ENCODE results near the gene TENM3. TPM values are rescaled to one million over a fixed set of nuclear protein-coding genes. Genes with fewer than 3 reads are reported as not detected.
A peak's percentile ranks its signal among the peaks of the same experiment; 100 is the strongest.

TENM3 gene
- total RNA-seq, 1 donor from 2014 or later = 11.0 TPM

- intact Hi-C loops (cut with DNase I) = no loop called here
- H3K9me3 ChIP-seq = no peaks in the 10 kb centered on the region
- H3K27me3 ChIP-seq = no peaks in the 10 kb centered on the region
- no peak for DNase-seq (ENCODE audit: extremely low spot score in 2 of 2)
- TF ChIP-seq POLR2A (IDR thresholded peaks at IDR 0.05) (no peak), POLR2AphosphoS5 (IDR thresholded peaks at IDR 0.05; ENCODE audit: insufficient read depth in 1 of 2, low read depth in 1 of 2) (no peak), CTCF (IDR thresholded peaks at IDR 0.05) (no peak)
- no peak overlapping the region for H3K4me3 ChIP-seq
- H3K36me3 ChIP-seq = no peaks in the 10 kb centered on the region
- no peaks in the 10 kb centered on the region for H3K4me1 ChIP-seq
- H3K27ac ChIP-seq = no peak overlapping the region
Observed at GRCh38 chr4:182694551-182694950, 451.3 kb downstream of the TENM3 start.

- no peaks in the 10 kb centered on the region for H3K9me3 ChIP-seq
- intact Hi-C loops (cut with DNase I) = no loop called here
- H3K27ac ChIP-seq = no peak overlapping the region
- H3K4me3 ChIP-seq = no peak overlapping the region
- TF ChIP-seq CTCF (IDR thresholded peaks at IDR 0.05) (no peak), POLR2A (IDR thresholded peaks at IDR 0.05) (no peak), POLR2AphosphoS5 (IDR thresholded peaks at IDR 0.05; ENCODE audit: insufficient read depth in 1 of 2, low read depth in 1 of 2) (no peak)
- H3K36me3 ChIP-seq = no peaks in the 10 kb centered on the region
- H3K4me1 ChIP-seq = no peaks in the 10 kb centered on the region
- no peaks in the 10 kb centered on the region for H3K27me3 ChIP-seq
- no peak for DNase-seq (ENCODE audit: extremely low spot score in 2 of 2)
Observed at GRCh38 chr4:182695009-182695408, 451.8 kb downstream of the TENM3 start.

- H3K4me3 ChIP-seq = no peak overlapping the region
- DNase-seq (ENCODE audit: extremely low spot score in 2 of 2) = no peak
- H3K27me3 ChIP-seq = no peaks in the 10 kb centered on the region
- no peak overlapping the region for H3K27ac ChIP-seq
- H3K36me3 ChIP-seq = no peaks in the 10 kb centered on the region
- intact Hi-C loops (cut with DNase I) = no loop called here
- no peaks in the 10 kb centered on the region for H3K4me1 ChIP-seq
- TF ChIP-seq CTCF (IDR thresholded peaks at IDR 0.05) (no peak), POLR2AphosphoS5 (IDR thresholded peaks at IDR 0.05; ENCODE audit: insufficient read depth in 1 of 2, low read depth in 1 of 2) (no peak), POLR2A (IDR thresholded peaks at IDR 0.05) (no peak)
- H3K9me3 ChIP-seq = no peaks in the 10 kb centered on the region
Observed at GRCh38 chr4:182695842-182696241, 452.6 kb downstream of the TENM3 start.

GRCh38 chr4:182697094-182697493, 453.9 kb downstream of the TENM3 start:
- H3K4me3 ChIP-seq = no peak overlapping the region
- H3K27me3 ChIP-seq = no peaks in the 10 kb centered on the region
- intact Hi-C loops (cut with DNase I) = no loop called here
- H3K9me3 ChIP-seq = no peaks in the 10 kb centered on the region
- H3K27ac ChIP-seq = peak overlapping the region; percentile 33
- no peaks in the 10 kb centered on the region for H3K4me1 ChIP-seq
- H3K36me3 ChIP-seq = no peaks in the 10 kb centered on the region
- TF ChIP-seq POLR2AphosphoS5 (IDR thresholded peaks at IDR 0.05; ENCODE audit: insufficient read depth in 1 of 2, low read depth in 1 of 2) (no peak), CTCF (IDR thresholded peaks at IDR 0.05) (no peak), POLR2A (IDR thresholded peaks at IDR 0.05) (no peak)
- no peak for DNase-seq (ENCODE audit: extremely low spot score in 2 of 2)

- Histone ChIP-seq H3K9me3 (no peaks in the 10 kb centered on the region), H3K36me3 (no peaks in the 10 kb centered on the region), H3K4me3 (no peak overlapping the region), H3K27me3 (no peaks in the 10 kb centered on the region), H3K4me1 (no peaks in the 10 kb centered on the region), H3K27ac (no peak overlapping the region)
- TF ChIP-seq POLR2A (IDR thresholded peaks at IDR 0.05) (no peak), POLR2AphosphoS5 (IDR thresholded peaks at IDR 0.05; ENCODE audit: insufficient read depth in 1 of 2, low read depth in 1 of 2) (no peak), CTCF (IDR thresholded peaks at IDR 0.05) (no peak)
- DNase-seq (ENCODE audit: extremely low spot score in 2 of 2) = no peak
- intact Hi-C loops (cut with DNase I) = no loop called here
Observed at GRCh38 chr4:182698212-182698611, 455.0 kb downstream of the TENM3 start.

Measured in vagina (tissue), 2 donors.